AG04449 (cell line): ENCODE data around the gene PARVA.

ENCODE experiments used
- CTCF ChIA-PET: fragments of 350-600 bp; formaldehyde crosslinking; extraction: SDS; loops from one replicate; lab custom pipeline; 2021; ENCODE audit warnings: antibody characterized with exemption; lab: Yijun Ruan, JAX
- POLR2A ChIA-PET: fragments of 400-600, 350-600 bp; formaldehyde crosslinking; extraction: SDS; loops from one replicate; lab custom pipeline; 2020; ENCODE audit warnings: antibody characterized with exemption, inconsistent platforms; lab: Yijun Ruan, JAX
- DNase-seq: peaks from one replicate; pipeline ENCODE4 v3.0.0-alpha.2; 2010; ENCODE audit warnings: low read depth, low spot score
- H3K4me3 ChIP-seq: 2 replicates; pipeline ENCODE4 v1.5.1; 2011; ENCODE audit warnings: low read depth, mild to moderate bottlenecking, control low read depth, low read length
- CTCF ChIP-seq: IDR thresholded peaks from one replicate; pipeline ENCODE4 v1.5.1; 2011; ENCODE audit warnings: mild to moderate bottlenecking, moderate library complexity, low read length, control low read depth, inconsistent platforms; ENCODE audit not compliant: insufficient read depth; ENCODE audit errors: missing control alignments

PARVA gene

DNA sequence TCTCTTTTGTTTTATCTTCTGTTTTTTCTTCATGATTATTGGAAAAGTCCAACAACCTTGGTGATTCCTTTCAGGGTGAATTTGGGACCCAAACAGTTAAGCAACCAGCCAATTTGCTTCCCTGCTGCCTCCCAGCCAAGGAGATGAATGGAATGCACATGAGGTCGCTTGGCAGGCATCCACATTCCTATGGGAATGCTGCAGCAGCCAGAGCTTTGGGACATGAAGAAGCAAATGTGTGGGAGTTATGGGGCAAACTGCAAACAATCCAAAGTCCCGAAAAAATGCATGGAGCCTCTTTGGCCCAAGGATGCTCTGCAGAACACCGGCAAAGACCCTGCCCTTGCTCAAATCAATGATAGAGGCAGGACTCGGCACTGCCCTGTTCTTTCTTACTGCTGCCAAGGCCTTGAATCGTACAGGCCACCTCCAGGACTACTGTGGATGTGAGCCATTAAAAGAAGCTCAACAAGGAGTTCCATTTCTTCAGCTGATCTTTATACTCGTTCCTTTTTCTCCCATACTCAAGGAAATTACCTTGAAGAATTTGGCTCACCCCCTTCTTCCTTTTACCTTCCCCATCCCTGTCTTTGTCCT, 179.5 kb downstream of the PARVA start:
- DNase-seq = peak; percentile 90
- POLR2A ChIA-PET = interaction anchor here (0.6 to 1.7 kb wide), 3 partner anchors 16 to 50 kb away, joined by 3 to 6 read pairs (median 3); no protein-coding TSS in a partner anchor
- H3K4me3 ChIP-seq = no peak overlapping the region
- no peak for TF ChIP-seq CTCF
- CTCF ChIA-PET = interaction anchor here (0.9 to 2.1 kb wide), 7 partner anchors 14 to 358 kb away, joined by 3 to 8 read pairs (median 3); no protein-coding TSS in a partner anchor

DNA sequence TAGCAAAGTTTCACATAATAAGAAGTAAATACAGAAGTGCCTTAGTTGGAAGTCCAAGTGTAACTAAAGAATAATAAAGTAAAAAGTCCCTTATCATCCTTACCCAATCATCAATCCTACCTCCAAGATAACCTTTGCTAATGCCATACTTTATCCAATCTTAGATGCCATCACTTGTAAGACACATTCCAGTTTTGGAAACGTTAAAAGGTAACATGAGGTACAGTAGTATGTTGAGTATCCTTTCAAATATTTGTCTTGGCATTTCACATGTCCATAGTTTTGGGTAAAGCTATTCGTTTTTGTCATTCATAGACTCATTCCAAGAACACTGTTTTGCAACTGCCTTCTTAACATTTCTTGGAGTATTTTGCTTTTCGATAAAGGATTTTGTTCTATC, 181.6 kb downstream of the PARVA start:
- ChIA-PET POLR2A (interaction anchor here (0.7 to 1.0 kb wide), 2 partner anchors 28 to 229 kb away, joined by 3 to 4 read pairs; no protein-coding TSS in a partner anchor), CTCF (interaction anchor here (1.3 to 1.8 kb wide), 4 partner anchors 11 to 330 kb away, joined by 3 to 8 read pairs (median 4); no protein-coding TSS in a partner anchor)
- H3K4me3 ChIP-seq = no peak overlapping the region
- no peak for DNase-seq
- TF ChIP-seq CTCF = no peak

DNA sequence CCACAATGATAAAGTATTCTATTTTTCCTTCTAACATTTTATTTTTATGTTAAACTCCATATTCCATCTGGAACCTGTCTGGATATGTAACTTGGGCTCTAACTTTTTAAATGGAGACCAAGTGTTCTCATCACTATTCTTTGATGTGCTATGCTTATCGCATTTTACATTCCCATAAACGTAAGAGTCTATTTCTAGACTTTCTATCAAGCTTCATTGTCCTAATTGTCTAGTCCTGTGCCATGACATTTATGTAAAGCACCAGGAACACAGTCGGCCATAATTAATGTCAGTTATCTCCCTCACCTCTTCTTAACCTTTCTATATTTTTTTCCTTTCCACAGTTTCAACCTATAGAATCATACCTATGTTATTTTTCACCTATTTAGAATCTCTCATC, 183.0 kb downstream of the PARVA start:
- ChIA-PET POLR2A (no interaction called here), CTCF (interaction anchor here (1.3 kb wide), 1 partner anchor 271 kb away, joined by 4 read pairs; no protein-coding TSS in a partner anchor)
- no peak for TF ChIP-seq CTCF

DNA sequence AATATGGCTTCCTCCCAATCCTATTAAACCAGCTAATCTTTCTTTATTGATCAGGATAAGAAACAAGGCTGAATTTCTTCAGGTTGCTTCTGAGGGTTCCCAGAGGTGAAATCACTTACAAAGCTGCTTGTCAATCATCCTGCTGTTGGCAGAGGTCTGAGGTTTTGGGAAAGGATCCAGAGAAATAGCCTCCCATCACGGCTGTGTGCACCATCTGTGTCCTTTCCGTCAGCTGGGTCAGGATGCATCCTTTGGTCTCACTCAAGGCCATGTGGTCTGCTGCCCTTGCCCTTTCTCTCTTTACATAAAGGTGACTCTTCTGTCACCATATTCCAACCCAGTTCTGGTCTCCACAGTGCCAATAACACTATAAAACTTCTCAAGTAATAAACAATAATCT, 183.5 kb downstream of the PARVA start:
- TF ChIP-seq CTCF = no peak
- no peak for DNase-seq
- ChIA-PET POLR2A (no interaction called here), CTCF (interaction anchor here (1.3 kb wide), 1 partner anchor 272 kb away, joined by 4 read pairs; no protein-coding TSS in a partner anchor)
- no peak overlapping the region for H3K4me3 ChIP-seq

More for the DNA sequence above, 183.0 kb downstream of the PARVA start:
- no peak overlapping the region for H3K4me3 ChIP-seq
- DNase-seq = no peak

DNA sequence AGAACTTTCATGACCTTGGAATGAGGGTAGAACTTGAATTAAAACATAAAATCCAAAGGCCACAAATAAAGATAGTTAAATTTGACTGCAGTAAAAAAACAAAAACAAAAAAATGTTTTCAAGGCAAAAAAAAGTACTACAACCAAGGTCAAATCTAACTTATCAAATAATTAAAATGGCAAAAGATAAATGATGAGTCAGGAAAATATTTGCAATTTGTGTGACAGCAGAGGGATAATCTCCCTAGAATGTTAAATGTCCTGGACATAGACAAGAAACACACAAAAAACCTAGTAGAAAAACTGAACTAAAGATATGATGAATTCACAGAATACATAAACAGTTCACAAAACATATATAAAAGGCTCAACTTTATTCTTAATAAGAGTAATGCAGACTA, 186.6 kb downstream of the PARVA start:
- no peak for DNase-seq
- no peak for TF ChIP-seq CTCF
- POLR2A ChIA-PET = no interaction called here
- no peak overlapping the region for H3K4me3 ChIP-seq
- CTCF ChIA-PET = no interaction called here

DNA sequence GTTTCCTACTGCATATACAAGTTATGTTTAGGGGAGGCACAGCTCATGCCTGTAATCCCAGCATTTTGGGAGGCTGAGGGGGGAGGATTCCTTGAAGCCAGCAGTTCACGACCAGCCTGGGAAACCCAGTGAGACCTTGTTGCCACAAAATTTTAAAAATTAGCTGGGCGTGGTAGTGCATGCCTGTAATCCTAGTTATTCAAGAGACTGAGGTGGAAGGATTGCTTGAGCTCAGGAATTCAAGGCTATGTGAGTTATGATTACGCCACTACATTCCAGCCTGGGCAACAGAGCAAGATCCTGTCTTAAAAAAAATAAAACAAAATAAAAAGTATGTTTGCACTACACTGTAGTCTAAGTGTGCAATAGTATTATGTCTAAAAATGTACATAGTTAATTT, 188.0 kb downstream of the PARVA start:
- TF ChIP-seq CTCF = no peak
- POLR2A ChIA-PET = no interaction called here
- DNase-seq = no peak
- H3K4me3 ChIP-seq = no peak overlapping the region
- CTCF ChIA-PET = interaction anchor here (1.4 kb wide), 1 partner anchor 276 kb away, joined by 3 read pairs; no protein-coding TSS in a partner anchor
